GM12873 (cell line): ENCODE measurements around the gene PIP5KL1.

ENCODE experiments used
- CTCF ChIP-seq: IDR thresholded peaks from 2 replicates; pipeline ENCODE4 v1.5.1; 2012; ENCODE audit warnings: low read depth, mild to moderate bottlenecking, moderate library complexity, low read length, control low read depth; ENCODE audit not compliant: insufficient read depth; ENCODE audit errors: missing control alignments

The PIP5KL1 gene

GRCh38 chr9:127876026-127876763 lies 54.4 kb downstream of the PIP5KL1 start:
- no peak for TF ChIP-seq CTCF

GRCh38 chr9:127875306-127875966 lies 55.1 kb downstream of the PIP5KL1 start:
- no peak for TF ChIP-seq CTCF

- no peak for TF ChIP-seq CTCF
Measured at GRCh38 chr9:127874301-127875221, 56.0 kb downstream of the PIP5KL1 start.

- TF ChIP-seq CTCF, result no peak
Measured at GRCh38 chr9:127873886-127874285, 56.7 kb downstream of the PIP5KL1 start.

- no peak for TF ChIP-seq CTCF
Measured at GRCh38 chr9:127873223-127873691, 57.3 kb downstream of the PIP5KL1 start.

- no peak for TF ChIP-seq CTCF
Measured at GRCh38 chr9:127872369-127873222, 58.0 kb downstream of the PIP5KL1 start.
